SIG-M5 treated with dmso at 0.1 percent for 504 hours (cell line): Measurements from ENCODE around the gene DCHS2.

ENCODE experiments used
- DNase-seq: peaks from one replicate; lab custom pipeline; 2025; ENCODE audit not compliant: unreplicated experiment; lab: John Stamatoyannopoulos, UW

Gene DCHS2

DNA sequence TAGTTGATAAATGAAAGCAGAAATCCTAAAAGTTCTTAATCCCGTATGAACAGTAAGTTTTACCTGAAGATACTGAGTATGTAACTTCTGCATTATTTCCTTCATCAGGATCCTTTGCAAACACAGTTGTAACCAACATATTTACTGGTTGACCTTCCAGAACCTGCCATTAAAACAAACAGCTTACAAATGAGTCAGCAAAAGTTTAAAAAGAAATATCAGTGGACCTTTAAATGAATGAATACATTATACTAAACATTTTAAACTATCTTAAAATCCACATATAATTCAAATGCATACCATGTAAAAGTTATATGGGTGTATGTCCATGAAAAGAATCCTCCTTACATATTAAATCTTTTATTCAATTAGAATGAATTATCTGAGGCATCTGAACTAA lies 163.6 kb downstream of the DCHS2 start:
- no peak for DNase-seq

- no peak for DNase-seq
Observed at GRCh38 chr4:154320521-154320920, 171.1 kb downstream of the DCHS2 start.

- no peak for DNase-seq
Observed at GRCh38 chr4:154319736-154320135, 171.9 kb downstream of the DCHS2 start.

DNA sequence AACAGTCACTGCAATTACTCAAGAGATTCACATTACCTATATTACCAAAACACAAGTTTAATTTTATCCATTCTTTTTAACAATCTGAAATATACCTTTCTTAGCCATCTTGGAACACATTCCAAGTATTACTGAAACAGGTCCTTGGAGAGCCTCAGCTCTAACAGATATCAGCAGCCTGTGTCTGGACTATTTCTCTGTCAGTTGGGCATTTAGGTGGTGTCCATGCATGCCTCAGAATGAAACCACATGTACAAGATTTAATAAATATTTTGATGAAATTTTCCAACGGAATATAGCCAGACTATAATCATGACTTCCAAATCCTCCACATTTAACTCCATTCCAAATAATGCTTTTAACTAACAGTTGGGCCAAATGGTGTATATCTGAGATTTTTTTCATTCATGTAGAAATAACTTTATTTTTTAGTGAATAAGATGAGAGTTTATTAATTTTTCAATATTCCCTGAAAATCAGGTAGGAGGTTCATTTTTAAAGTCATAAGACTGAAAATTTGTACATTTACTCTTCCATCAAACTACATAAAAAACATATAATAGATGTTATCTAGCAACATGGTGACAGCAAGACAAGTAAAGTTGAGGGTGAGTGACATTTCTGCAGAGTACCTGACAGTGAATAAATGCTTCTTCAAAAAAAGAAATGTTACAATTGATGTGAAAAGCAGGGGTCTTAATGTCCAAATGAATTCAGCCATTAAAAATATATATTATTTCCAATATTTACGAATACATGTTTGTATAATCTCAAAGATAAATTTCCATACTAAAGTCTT lies 174.2 kb downstream of the DCHS2 start:
- DNase-seq = no peak

- DNase-seq = no peak
Observed at GRCh38 chr4:154315741-154316140, 175.9 kb downstream of the DCHS2 start.

DNA sequence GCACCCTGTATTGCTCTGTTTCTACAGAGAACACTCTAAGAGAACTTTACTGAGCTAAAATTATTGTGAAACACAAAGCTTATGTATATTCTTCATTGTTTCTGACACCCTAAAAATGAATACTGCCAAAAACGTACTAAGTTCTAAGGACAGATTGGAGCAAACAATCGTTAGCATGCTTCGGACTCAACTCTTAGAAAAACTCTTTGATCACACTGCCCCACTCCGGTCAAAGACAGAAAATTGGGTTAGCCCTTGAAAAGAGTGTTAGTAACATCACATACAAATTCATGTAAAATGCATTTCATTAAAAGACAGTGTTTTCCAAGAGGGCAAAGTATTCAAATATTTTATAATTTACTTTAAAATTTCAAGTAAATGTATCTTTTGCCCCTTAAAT lies 177.4 kb downstream of the DCHS2 start:
- DNase-seq = no peak

- DNase-seq = no peak
Observed at GRCh38 chr4:154313004-154313585, 178.5 kb downstream of the DCHS2 start.

GRCh38 chr4:154312246-154312645 lies 179.4 kb downstream of the DCHS2 start:
- DNase-seq = no peak

GRCh38 chr4:154310578-154310977 lies 181.0 kb downstream of the DCHS2 start:
- no peak for DNase-seq

GRCh38 chr4:154308207-154308606 lies 183.4 kb downstream of the DCHS2 start:
- DNase-seq = no peak

DNA sequence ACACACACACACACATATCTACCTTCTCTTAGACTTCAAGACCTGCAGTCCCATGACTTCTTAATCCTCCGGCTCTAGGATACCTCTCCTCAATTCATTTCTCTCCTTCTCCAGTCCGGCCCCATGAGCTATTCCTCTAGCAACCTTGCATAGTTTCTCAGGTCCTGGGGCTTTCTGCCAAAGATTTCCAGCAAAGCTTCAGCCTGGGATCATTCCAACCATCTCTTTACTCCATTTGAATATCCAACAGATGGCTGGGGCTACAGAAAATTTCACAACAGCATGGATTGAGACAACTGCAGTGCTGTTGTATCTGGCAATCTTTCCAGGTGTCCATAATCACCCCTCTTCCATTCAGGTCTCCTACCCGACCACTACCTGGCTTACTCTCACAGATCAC lies 184.1 kb downstream of the DCHS2 start:
- no peak for DNase-seq

DNA sequence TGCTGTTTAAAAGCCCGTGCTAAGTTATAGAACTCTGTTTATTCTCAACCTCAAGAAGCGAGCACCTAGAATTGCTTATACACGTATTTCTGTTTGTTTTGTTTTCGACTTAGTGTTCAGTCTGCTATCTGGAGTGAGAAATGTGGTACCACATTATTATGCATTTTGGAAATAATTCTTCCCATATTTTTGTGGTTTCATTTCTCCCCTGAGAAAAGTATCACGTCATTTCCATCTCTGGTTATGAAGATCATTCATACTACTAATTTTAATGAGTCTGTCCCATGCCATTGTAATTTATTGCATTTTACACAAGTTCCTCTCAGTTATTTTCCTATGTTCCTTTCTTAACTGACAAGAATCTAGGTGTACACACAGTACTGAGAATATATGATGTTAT lies 186.0 kb downstream of the DCHS2 start:
- DNase-seq = no peak

DNA sequence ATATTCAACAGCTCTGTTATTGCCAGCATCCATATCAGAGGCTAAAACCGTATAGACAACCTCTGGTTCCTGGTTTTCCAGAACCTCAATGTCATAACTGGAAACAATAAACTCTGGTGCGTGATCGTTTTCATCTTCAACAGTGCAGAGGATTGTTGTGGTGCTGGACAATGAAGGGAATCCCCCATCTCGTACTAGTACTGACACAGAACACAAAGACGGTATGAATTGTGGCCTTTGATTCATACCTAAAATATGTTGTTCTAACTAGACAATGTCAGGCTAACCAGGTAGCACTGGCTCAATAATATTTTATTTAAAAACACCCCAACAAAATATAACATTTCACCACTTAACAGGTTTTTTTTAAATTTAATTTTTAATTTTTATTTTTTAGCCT lies 186.9 kb downstream of the DCHS2 start:
- no peak for DNase-seq

- no peak for DNase-seq
Observed at GRCh38 chr4:154294652-154295350, 196.8 kb downstream of the DCHS2 start.

DNA sequence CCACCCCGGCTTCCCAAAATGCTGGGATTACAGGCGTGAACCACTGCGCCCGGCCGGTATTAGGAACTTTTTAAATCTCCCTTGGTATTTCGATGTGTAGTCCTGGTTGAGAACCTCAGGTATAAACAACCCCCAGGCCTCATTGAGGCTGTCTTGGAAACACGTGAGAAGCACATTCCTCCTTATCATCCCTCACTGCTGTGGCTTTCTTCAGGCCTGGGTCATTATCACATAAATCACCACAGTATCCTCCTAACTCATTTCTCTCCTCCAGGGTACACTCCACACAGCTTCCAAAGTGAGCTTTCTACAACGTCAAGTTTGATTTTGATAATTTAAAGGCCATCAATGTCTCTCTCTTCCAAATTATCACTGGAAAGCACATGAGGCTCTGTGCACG lies 198.2 kb downstream of the DCHS2 start:
- DNase-seq = no peak

DNA sequence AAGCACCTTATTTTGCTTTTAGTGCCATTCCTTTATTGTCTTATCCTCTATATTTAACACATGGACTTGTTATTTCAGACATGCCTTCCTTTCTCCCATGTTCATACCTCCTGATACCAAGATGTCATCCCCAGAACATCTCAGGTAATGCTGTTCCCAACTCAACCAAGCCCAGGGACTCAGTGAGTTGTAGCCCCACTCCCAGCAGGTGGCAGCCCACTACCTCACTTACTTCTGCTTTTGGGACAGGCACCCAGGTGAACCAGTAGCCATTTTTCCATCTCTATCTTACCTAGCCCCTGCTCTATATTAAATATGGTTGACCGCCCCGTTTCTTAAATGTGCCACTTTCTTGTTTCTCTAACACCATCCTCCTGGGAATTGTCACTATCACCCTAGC lies 199.0 kb downstream of the DCHS2 start:
- no peak for DNase-seq

DNA sequence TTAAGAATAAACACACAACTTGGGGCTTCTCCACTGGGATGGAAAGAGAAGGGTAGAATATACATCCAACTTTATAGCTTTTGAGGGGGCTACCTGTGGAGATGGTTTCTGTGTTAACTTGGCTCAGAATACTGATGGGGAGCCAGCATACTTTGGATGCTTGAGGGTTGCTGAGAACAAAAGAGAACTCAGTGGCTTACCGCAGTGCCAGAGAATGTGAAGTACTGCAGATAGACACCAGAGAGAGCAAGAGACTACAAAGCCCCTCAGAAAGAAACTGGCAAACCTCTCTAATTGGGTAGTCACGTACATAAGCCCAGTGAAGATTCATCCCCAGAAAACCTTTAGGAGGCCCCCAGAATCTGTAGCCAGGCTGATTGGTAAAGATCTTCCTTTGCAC lies 214.4 kb downstream of the DCHS2 start:
- DNase-seq = no peak

DNA sequence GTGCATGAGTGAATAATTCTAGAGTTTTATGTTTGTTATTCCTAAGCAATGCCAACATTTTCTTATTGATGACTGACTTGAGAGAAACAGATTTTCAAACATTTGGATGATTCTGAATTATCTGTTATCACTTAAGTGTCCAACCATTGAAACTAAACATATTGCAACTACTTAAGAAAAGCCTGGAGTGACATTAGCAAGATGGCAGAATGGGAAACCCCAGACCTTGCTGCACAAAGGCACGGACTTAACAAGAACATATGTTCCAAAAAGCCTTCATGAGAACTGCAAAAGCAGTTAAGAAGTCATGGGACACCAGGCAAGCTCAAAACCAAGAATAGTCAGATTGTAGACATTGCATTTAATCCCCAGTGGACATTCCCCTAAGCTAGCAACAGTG lies 215.1 kb downstream of the DCHS2 start:
- no peak for DNase-seq

GRCh38 chr4:154254999-154255398 lies 236.6 kb downstream of the DCHS2 start:
- no peak for DNase-seq

- no peak for DNase-seq
Observed at GRCh38 chr4:154234576-154234975, 257.0 kb downstream of the DCHS2 start.

- DNase-seq = no peak
Observed at GRCh38 chr4:154231806-154232478, 259.7 kb downstream of the DCHS2 start.

DNA sequence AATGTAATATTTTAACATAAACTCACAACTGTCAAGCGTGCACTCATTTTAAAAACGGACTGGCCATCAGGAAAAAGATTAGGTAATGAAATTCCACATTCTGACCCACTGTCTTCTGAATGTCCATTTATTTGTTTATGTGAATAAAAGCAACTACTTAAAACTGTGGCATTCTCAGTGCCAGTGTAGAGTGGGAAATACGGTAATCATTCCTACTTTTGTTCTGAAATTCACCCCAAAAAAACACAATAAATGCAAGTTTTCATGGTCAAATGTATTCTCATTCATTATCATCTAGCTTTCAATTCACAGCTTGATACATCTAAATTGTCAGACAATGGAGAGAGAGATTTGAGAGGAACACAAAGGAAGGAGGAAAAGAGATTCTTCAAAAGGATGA lies 260.9 kb downstream of the DCHS2 start:
- DNase-seq = no peak
